MM.1S (cell line): Measurements from ENCODE around the gene NUDT8.
"Not testable (repeated sequence)": the region's sequence is repeated elsewhere in the genome, so short reads cannot be mapped to it uniquely, and the experiment has no call there.

Source experiments
- DNase-seq: peaks from one replicate; pipeline ENCODE4 v3.0.0-alpha.2; 2015
- H2AFZ ChIP-seq: fragments of 300-600 bp; sonication (generic); 2 replicates; pipeline ENCODE4 v1.6.0; 2016; ENCODE audit warnings: antibody characterized with exemption, low read length
- H3F3A ChIP-seq: fragments of 300-600 bp; sonication (generic); 2 replicates; pipeline ENCODE4 v1.6.1; 2016; ENCODE audit warnings: mild to moderate bottlenecking, antibody characterized with exemption, low read length, moderate library complexity, mixed read lengths; ENCODE audit not compliant: insufficient read depth
- H3K27ac ChIP-seq: fragments of 300-600 bp; sonication (generic); 2 replicates; pipeline ENCODE4 v1.5.1; 2016; ENCODE audit warnings: mild to moderate bottlenecking, low read length
- H3K27me3 ChIP-seq: fragments of 300-600 bp; sonication (generic); replicated peaks from 2 replicates; pipeline ENCODE4 v1.6.0; 2016; ENCODE audit warnings: low read length; ENCODE audit not compliant: insufficient read depth
- H3K36me3 ChIP-seq: fragments of 300-600 bp; sonication (generic); replicated peaks from 2 replicates; pipeline ENCODE4 v1.6.1; 2016; ENCODE audit warnings: mild to moderate bottlenecking, low read length, mixed read lengths; ENCODE audit not compliant: insufficient read depth
- H3K4me1 ChIP-seq: fragments of 300-600 bp; sonication (generic); 2 replicates; pipeline ENCODE4 v1.6.1; 2016; ENCODE audit warnings: low read length, mixed read lengths
- H3K4me2 ChIP-seq: fragments of 300-600 bp; sonication (generic); 2 replicates; pipeline ENCODE4 v1.6.0; 2016; ENCODE audit warnings: low read depth, low read length
- H3K4me3 ChIP-seq: fragments of 300-600 bp; sonication (generic); 2 replicates; pipeline ENCODE4 v1.5.1; 2016; ENCODE audit warnings: low read length, mixed read lengths
- H3K79me2 ChIP-seq: fragments of 300-600 bp; sonication (generic); 2 replicates; pipeline ENCODE4 v1.6.1; 2016; ENCODE audit warnings: mixed run types, low read length, mixed read lengths
- H3K9ac ChIP-seq: fragments of 300-600 bp; sonication (generic); 2 replicates; pipeline ENCODE4 v1.6.1; 2016; ENCODE audit warnings: low read length, mixed read lengths
- H3K9me2 ChIP-seq: fragments of 300-600 bp; sonication (generic); replicated peaks from 2 replicates; pipeline ENCODE4 v1.6.1; 2016; ENCODE audit warnings: mild to moderate bottlenecking, low read length, mixed read lengths; ENCODE audit not compliant: insufficient read depth
- H3K9me3 ChIP-seq: fragments of 300-600 bp; sonication (generic); replicated peaks from 2 replicates; pipeline ENCODE4 v1.6.1; 2016; ENCODE audit warnings: mild to moderate bottlenecking, low read length, mixed read lengths; ENCODE audit not compliant: insufficient read depth
- H4K20me1 ChIP-seq: fragments of 300-600 bp; sonication (generic); 2 replicates; pipeline ENCODE4 v1.6.1; 2016; ENCODE audit warnings: mild to moderate bottlenecking, low read length, moderate library complexity, mixed read lengths; ENCODE audit not compliant: insufficient read depth
- EZH2 ChIP-seq: fragments of 300-600 bp; sonication (generic); optimal IDR thresholded peaks from 2 replicates; pipeline ENCODE3; 2017; ENCODE audit warnings: low read depth, mild to moderate bottlenecking, antibody characterized with exemption, low read length, mixed read lengths
- EZH2phosphoT487 ChIP-seq: fragments of 300-600 bp; sonication (generic); IDR thresholded peaks from 2 replicates; pipeline ENCODE4 v1.6.1; 2018; ENCODE audit warnings: antibody characterized with exemption, low read length
- TF ChIP-seq, protein P1 (sequence below): fragments of 300-600 bp; sonication (generic); IDR thresholded peaks from 2 replicates; pipeline ENCODE4 v1.5.1; 2016; ENCODE audit warnings: antibody characterized with exemption, low read length, mixed read lengths

The NUDT8 gene

GRCh38 chr11:67593565-67593905 is 36.2 kb downstream of the NUDT8 start:
- no peak overlapping the region for H2AFZ ChIP-seq

DNA sequence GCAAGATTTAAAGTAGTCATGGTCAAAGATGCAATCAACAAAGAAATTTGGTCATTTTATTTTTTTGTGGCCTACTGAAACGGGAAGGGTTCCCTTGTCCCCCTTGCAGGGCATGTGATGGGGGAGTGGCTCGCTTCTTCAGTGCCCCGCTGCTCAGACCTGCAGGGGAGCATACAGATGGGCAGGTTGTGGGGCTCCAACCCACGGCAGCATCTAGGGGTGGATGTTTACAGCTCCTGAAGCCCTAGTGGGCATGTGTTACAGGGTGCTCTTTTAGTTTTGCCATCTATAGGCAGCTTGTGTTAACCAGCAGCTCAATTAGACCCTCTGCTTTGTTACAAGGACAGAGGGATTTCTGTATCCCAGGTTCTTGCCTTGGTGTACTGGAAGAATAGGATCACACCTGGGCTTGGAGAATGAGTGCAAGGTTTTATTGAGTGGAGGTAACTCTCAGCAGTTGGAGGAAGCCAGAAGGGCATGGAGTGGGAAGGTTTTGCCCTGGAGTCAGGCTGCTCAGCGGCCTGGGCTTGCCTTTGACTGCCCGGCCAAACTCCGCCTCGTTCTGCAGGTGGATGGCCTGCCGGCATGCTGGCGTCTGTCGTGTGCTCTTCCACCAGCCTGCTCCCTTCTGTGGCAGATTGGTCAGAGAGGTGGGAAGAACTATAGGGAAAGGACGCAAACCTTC is 36.7 kb downstream of the NUDT8 start:
- no peak overlapping the region for H3K27ac ChIP-seq
- no peaks in the 10 kb centered on the region for H3K79me2 ChIP-seq
- H4K20me1 ChIP-seq, result no peaks in the 10 kb centered on the region
- peaks cover 4% of the 10 kb centered on the region for H3F3A ChIP-seq
- H3K9ac ChIP-seq, result no peak overlapping the region
- TF ChIP-seq EZH2, result no peak
- no peak for TF ChIP-seq EZH2phosphoT487
- TF ChIP-seq, protein P1, sequence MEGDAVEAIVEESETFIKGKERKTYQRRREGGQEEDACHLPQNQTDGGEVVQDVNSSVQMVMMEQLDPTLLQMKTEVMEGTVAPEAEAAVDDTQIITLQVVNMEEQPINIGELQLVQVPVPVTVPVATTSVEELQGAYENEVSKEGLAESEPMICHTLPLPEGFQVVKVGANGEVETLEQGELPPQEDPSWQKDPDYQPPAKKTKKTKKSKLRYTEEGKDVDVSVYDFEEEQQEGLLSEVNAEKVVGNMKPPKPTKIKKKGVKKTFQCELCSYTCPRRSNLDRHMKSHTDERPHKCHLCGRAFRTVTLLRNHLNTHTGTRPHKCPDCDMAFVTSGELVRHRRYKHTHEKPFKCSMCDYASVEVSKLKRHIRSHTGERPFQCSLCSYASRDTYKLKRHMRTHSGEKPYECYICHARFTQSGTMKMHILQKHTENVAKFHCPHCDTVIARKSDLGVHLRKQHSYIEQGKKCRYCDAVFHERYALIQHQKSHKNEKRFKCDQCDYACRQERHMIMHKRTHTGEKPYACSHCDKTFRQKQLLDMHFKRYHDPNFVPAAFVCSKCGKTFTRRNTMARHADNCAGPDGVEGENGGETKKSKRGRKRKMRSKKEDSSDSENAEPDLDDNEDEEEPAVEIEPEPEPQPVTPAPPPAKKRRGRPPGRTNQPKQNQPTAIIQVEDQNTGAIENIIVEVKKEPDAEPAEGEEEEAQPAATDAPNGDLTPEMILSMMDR, result no peak
- no peak overlapping the region for H2AFZ ChIP-seq
- H3K9me3 ChIP-seq, result no peaks in the 10 kb centered on the region
- no peak for DNase-seq
- H3K36me3 ChIP-seq, result no peaks in the 10 kb centered on the region
- H3K4me1 ChIP-seq, result peaks cover 5% of the 10 kb centered on the region
- no peak overlapping the region for H3K4me3 ChIP-seq
- H3K27me3 ChIP-seq, result no peaks in the 10 kb centered on the region
- no peak overlapping the region for H3K4me2 ChIP-seq
- H3K9me2 ChIP-seq, result no peaks in the 10 kb centered on the region

More at GRCh38 chr11:67593565-67593905, 36.2 kb downstream of the NUDT8 start:
- no peak for DNase-seq
- no peaks in the 10 kb centered on the region for H3K27me3 ChIP-seq
- H3K36me3 ChIP-seq, result no peaks in the 10 kb centered on the region
- H3K4me3 ChIP-seq, result no peak overlapping the region
- H3K4me1 ChIP-seq, result no peaks in the 10 kb centered on the region
- no peak overlapping the region for H3K27ac ChIP-seq
- H4K20me1 ChIP-seq, result no peaks in the 10 kb centered on the region
- no peak overlapping the region for H3K4me2 ChIP-seq
- TF ChIP-seq EZH2phosphoT487, result no peak
- no peak for TF ChIP-seq EZH2
- TF ChIP-seq, protein P1, result no peak
- H3K79me2 ChIP-seq, result no peaks in the 10 kb centered on the region
- no peaks in the 10 kb centered on the region for H3K9me3 ChIP-seq
- H3K9ac ChIP-seq, result no peak overlapping the region
- no peaks in the 10 kb centered on the region; the same call in 1 of the 2 replicates for H3F3A ChIP-seq
- H3K9me2 ChIP-seq, result no peaks in the 10 kb centered on the region

- not testable (repeated sequence) for H3K27ac ChIP-seq, H3K9me3 ChIP-seq, H2AFZ ChIP-seq, H3K9ac ChIP-seq, H3K27me3 ChIP-seq, H3K36me3 ChIP-seq, H4K20me1 ChIP-seq, DNase-seq, H3K4me2 ChIP-seq, H3K4me3 ChIP-seq, H3K9me2 ChIP-seq
- H3K79me2 ChIP-seq, result peaks cover 19% of the 10 kb centered on the region
- H3K4me1 ChIP-seq, result peaks cover 37% of the 10 kb centered on the region
- peaks cover 44% of the 10 kb centered on the region for H3F3A ChIP-seq
Observed at GRCh38 chr11:67588899-67589415, 40.8 kb downstream of the NUDT8 start.

DNA sequence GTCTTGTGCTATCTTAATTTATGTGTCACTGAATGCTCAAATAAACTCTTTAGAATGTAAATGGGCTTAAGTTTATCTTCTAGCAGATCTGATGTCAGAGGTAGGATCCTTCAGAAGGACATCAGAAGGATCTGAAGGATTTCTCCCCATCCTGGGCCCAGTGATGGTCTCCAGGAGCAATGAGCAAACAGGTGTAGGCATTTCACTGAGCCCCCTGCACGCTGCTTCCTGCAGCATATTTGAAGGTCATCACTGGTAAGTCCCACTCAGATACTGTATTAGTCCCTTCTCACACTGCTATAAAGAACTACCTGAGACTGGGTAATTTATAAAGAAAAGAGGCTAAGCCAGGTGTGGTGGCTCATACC is 41.6 kb downstream of the NUDT8 start:
- Histone ChIP-seq H2AFZ (no peak overlapping the region), H4K20me1 (peaks cover 3% of the 10 kb centered on the region; the same call in 1 of the 2 replicates), H3F3A (peaks cover 44% of the 10 kb centered on the region), H3K36me3 (peaks cover 8% of the 10 kb centered on the region; the same call in 1 of the 2 replicates), H3K9ac (peak overlapping the region; percentile 2; the same call in 1 of the 2 replicates), H3K4me2 (peak overlapping the region; percentile 49; the same call in 1 of the 2 replicates), H3K79me2 (peaks cover 24% of the 10 kb centered on the region), H3K27me3 (no peaks in the 10 kb centered on the region), H3K27ac (peak overlapping the region; percentile 68), H3K4me1 (peaks cover 37% of the 10 kb centered on the region), H3K9me3 (no peaks in the 10 kb centered on the region), H3K9me2 (no peaks in the 10 kb centered on the region), H3K4me3 (no peak overlapping the region)
- no peak for TF ChIP-seq EZH2
- DNase-seq, result no peak
